ENCODE results near the gene TADA1. TPM values are rescaled to one million over a fixed set of nuclear protein-coding genes. Genes with fewer than 3 reads are reported as not detected.

The TADA1 gene
- total RNA-seq, 1 experiment from 2014 or later: 15.2 TPM

DNA sequence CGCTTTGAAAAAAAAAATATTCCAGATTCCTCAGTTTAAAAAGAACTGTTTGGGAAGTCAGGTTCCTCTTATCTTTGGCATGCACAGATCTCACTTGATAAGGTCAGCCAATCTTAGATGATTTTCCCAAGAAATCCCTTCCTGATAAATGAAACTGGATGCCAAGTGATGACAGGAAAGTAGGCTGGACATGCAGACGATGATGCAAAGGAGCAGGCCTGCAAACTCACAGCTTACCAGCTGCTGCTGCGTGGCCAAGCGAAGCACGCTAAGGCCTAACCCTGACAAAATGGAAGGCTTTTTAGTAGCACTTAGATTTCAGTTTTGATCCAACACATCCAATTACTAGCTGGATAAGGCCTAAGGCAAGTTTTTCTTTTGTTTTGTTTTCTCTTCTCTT, 10.1 kb downstream of the TADA1 start:
- Histone ChIP-seq H3K27me3 (replicated peaks; ENCODE audit: insufficient read depth, low read depth, low read length, poor library complexity) (no peaks in the 10 kb centered on the region), H3K4me1 (ENCODE audit: insufficient read depth, low read length, poor library complexity, severe bottlenecking) (no peaks in the 10 kb centered on the region), H3K4me3 (ENCODE audit: low read depth, low read length, poor library complexity, severe bottlenecking) (no peak overlapping the region), H3K9me3 (ENCODE audit: low read depth, low read length, poor library complexity, severe bottlenecking) (no peaks in the 10 kb centered on the region), H3K36me3 (ENCODE audit: insufficient read depth, low read length, poor library complexity, severe bottlenecking) (peaks cover 63% of the 10 kb centered on the region), H3K27ac (ENCODE audit: low read depth, low read length, poor library complexity, severe bottlenecking) (no peak overlapping the region)
- CTCF ChIA-PET: no interaction called here
- no peak for TF ChIP-seq EZH2 (IDR thresholded peaks at IDR 0.05; ENCODE audit: borderline replicate concordance, low read depth, low read length, poor library complexity, severe bottlenecking)
- TF ChIP-seq, protein P1, sequence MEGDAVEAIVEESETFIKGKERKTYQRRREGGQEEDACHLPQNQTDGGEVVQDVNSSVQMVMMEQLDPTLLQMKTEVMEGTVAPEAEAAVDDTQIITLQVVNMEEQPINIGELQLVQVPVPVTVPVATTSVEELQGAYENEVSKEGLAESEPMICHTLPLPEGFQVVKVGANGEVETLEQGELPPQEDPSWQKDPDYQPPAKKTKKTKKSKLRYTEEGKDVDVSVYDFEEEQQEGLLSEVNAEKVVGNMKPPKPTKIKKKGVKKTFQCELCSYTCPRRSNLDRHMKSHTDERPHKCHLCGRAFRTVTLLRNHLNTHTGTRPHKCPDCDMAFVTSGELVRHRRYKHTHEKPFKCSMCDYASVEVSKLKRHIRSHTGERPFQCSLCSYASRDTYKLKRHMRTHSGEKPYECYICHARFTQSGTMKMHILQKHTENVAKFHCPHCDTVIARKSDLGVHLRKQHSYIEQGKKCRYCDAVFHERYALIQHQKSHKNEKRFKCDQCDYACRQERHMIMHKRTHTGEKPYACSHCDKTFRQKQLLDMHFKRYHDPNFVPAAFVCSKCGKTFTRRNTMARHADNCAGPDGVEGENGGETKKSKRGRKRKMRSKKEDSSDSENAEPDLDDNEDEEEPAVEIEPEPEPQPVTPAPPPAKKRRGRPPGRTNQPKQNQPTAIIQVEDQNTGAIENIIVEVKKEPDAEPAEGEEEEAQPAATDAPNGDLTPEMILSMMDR (conservative IDR thresholded peaks at IDR 0.05; ENCODE audit: low read depth, low read length): no peak
- no peak for DNase-seq (ENCODE audit: low spot score)
- POLR2A ChIA-PET (ENCODE audit: low non-redundant PET): no interaction called here
- intact Hi-C loops (cut with micrococcal nuclease; ENCODE audit: unreplicated experiment): no loop called here
- BruUV-seq (replicated peaks): no TSS peak

DNA sequence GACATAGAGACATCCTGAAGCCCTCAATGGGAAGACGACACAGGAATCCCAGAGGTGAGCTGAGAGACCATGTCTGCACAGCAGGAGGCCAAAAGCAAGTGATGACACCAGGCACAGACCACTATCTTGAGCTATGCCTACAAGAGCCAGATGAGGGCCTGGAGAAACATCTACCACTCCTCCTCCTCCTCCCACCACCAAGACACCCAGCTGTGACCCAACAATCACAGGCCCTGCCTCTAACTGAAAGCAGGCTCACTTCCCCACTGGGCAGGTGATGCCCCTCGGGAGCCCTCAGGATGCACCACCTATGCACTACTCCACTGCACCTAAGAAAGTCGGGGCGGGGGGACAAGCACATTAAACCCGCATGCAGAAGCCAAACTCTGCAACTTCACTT, 16.5 kb downstream of the TADA1 start:
- H3K4me1 ChIP-seq (ENCODE audit: insufficient read depth, low read length, poor library complexity, severe bottlenecking): no peaks in the 10 kb centered on the region
- intact Hi-C loops (cut with micrococcal nuclease; ENCODE audit: unreplicated experiment): no loop called here
- H3K4me3 ChIP-seq (ENCODE audit: low read depth, low read length, poor library complexity, severe bottlenecking): no peak overlapping the region
- peak; percentile 14 for DNase-seq (ENCODE audit: low spot score)
- CTCF ChIA-PET: no interaction called here
- POLR2A ChIA-PET (ENCODE audit: low non-redundant PET): no interaction called here
- H3K27ac ChIP-seq (ENCODE audit: low read depth, low read length, poor library complexity, severe bottlenecking): no peak overlapping the region
- no TSS peak for BruUV-seq (replicated peaks)
- no peaks in the 10 kb centered on the region for H3K27me3 ChIP-seq (replicated peaks; ENCODE audit: insufficient read depth, low read depth, low read length, poor library complexity)
- no peaks in the 10 kb centered on the region for H3K9me3 ChIP-seq (ENCODE audit: low read depth, low read length, poor library complexity, severe bottlenecking)
- H3K36me3 ChIP-seq (ENCODE audit: insufficient read depth, low read length, poor library complexity, severe bottlenecking): peaks cover 93% of the 10 kb centered on the region
- TF ChIP-seq, protein P1 (conservative IDR thresholded peaks at IDR 0.05; ENCODE audit: low read depth, low read length): no peak
- no peak for TF ChIP-seq EZH2 (IDR thresholded peaks at IDR 0.05; ENCODE audit: borderline replicate concordance, low read depth, low read length, poor library complexity, severe bottlenecking)

DNA sequence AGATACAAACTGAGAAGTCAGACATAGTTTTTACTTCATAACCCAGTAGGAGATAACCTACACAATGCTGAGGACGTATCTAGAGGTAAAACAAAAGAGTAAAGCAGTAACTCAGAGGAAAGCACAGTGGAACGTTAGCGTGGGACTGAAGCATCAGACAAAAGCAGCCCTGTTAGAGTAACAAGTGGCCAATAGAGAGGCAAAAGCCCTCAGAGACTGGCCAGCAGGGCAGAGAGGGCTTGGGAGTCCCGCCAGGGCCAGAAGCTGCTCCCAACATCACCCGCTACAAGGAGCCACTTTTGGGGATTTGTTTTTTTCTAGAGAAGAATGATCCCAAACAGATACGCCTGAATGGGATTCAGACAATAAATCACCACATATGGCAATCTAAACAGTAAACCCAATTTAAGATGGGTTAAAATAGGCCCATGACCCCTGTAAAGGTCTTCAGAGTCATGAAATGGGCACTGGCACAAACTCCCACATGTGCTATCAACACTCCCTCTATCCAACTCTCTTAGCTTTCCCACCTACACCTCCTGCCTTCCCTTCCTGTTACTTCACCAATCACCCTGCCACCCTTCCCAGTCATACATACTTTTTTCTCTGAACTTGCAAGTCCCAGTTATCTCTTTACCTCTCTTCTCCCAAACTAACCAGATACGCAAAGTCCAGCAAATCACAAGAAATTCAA, 17.2 kb downstream of the TADA1 start:
- CTCF ChIA-PET: no interaction called here
- no TSS peak for BruUV-seq (replicated peaks)

More for the DNA sequence above, 17.2 kb downstream of the TADA1 start:
- Histone ChIP-seq H3K27me3 (replicated peaks; ENCODE audit: insufficient read depth, low read depth, low read length, poor library complexity) (no peaks in the 10 kb centered on the region), H3K27ac (ENCODE audit: low read depth, low read length, poor library complexity, severe bottlenecking) (no peak overlapping the region), H3K4me1 (ENCODE audit: insufficient read depth, low read length, poor library complexity, severe bottlenecking) (no peaks in the 10 kb centered on the region), H3K9me3 (ENCODE audit: low read depth, low read length, poor library complexity, severe bottlenecking) (no peaks in the 10 kb centered on the region), H3K4me3 (ENCODE audit: low read depth, low read length, poor library complexity, severe bottlenecking) (no peak overlapping the region), H3K36me3 (ENCODE audit: insufficient read depth, low read length, poor library complexity, severe bottlenecking) (peaks cover 93% of the 10 kb centered on the region)
- intact Hi-C loops (cut with micrococcal nuclease; ENCODE audit: unreplicated experiment): no loop called here
- TF ChIP-seq EZH2 (IDR thresholded peaks at IDR 0.05; ENCODE audit: borderline replicate concordance, low read depth, low read length, poor library complexity, severe bottlenecking): no peak
- TF ChIP-seq, protein P1 (conservative IDR thresholded peaks at IDR 0.05; ENCODE audit: low read depth, low read length): no peak
- DNase-seq (ENCODE audit: low spot score): no peak
- POLR2A ChIA-PET (ENCODE audit: low non-redundant PET): no interaction called here
